Activated CD4-positive, alpha-beta T cell treated with anti-CD3 and anti-CD28 coated beads, Interleukin-2, amount 50 U/mL, for 24 hours (primary cell): Measurements from ENCODE around the gene MAML3.

Experiments used
- DNase-seq, 2 donors: peaks; one replicate each; pipeline ENCODE4 v3.0.0-alpha.2; 2020; ENCODE audit warnings: low read depth in 1 of 2, low spot score in 1 of 2

The MAML3 gene

DNA sequence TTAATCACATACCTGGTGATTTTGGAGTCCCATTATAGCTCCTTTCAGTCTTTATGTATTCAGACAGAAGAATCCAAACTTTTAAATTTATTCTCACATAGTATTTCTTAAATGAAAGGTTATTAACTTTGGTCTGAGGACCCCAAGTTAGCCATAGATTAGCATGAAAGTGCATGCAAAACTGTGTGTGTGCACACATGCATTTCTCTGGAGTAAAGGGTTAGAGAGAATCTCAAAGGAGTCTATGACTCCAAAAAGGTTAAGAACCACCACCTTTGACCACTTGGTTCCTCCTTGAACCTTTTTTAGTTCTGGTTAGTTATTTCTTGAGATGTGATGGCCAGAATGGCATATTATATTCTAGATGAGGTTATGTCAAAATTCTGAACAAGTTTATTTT, 386.4 kb downstream of the MAML3 start:
- no peak for DNase-seq

DNA sequence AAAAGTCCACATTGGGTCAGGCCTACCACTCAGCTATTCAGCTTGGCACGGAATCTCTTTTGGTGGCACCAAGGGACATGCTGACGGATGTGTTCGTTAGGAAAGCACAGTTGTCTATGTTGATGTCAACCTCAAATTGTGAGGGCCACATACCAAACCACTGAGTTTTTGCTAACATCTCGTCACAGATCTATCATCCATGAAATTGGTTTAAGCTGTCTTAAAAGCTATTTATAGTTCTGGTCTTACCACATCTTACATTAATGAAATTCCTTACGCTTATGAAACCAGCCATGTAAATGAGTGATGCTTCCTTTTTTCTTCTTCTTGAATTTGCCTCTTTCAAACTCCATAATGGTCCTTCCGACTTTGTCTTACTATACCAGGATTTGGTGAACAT, 386.8 kb downstream of the MAML3 start:
- no peak for DNase-seq

DNA sequence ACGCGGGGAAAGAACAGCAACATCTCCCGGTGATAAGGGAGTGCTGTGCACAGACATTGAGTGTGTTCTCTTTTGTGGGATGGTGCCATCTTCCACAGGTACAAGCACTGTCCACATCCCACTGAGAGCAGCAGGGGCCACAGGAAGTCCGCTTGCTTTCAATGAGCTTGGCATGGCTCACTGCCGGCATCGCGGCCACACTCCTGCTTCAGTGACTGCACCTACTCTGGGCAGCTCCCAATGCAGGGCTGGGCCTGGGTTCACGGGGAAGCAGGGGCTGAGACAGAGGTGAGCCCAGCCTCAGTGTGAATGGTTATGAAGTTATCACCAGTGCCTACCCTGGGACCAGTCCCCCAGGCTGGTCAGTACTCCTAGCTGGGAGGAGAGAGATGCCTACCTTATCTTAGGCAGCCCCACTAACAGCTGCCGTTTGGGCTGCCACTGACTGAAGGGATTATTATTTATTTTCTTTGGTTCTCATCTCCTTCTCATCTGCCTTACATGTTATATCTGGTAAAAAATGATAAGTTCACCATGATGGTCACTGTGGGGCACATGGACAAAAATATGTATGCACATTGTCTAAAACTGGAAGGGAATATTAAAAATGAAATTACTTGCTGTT, 389.2 kb downstream of the MAML3 start:
- no peak for DNase-seq

DNA sequence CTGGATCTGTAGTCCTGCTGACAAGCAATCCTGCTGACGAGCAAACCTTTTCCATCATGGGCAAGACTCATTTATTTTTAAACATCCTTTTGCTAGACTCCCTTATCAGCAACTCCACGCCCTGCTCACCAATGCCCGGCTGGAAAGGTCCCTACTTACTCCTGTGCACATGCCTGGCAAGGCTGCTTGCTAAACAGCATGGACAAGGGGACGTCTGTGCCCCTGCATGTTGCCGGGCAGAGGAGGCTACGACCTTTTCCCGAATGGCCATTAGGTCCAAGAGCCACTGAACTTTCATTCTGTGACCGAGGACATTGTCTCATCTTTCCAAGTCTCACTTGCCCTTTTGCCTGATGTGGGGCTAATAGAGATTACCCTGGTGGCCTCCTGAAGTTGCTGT, 389.8 kb downstream of the MAML3 start:
- DNase-seq = no peak

DNA sequence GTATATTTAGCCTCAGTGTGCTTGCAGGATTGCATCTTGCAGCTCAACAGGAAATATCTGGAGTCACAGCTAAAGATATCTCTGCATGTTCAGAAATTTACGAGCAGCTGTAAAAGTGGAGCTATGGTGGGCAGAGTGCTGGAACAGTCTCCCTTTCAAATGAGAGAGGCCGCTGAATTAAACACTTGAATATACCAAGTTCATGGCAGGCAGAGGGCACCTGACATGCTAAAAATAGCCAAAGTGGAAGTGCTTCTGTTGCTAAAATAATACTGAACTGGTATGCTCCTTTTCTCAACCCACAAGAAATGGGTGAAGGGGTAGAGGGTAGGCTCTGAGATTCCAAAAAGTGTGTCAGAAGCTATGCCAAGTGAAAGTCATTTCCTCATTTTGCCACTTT, 390.3 kb downstream of the MAML3 start:
- DNase-seq = no peak

DNA sequence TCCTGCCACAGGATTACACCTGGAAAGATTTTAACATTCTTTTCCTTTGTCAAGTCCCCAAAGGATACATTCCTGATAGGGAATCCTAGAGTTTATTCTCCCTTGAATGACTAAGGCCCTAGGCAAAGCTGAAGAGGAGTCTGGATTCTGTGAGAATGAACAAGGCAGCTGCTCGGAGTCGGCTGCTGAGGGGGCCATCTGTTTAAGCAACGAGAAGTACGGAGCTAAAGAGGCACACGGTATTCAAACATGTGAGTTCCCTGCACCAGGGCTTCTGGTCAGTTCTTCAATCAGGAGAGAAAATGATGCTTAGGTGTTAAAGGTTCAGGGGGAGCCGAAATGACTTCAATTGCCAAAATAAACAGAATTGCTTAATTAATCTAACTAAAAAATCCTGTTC, 390.8 kb downstream of the MAML3 start:
- DNase-seq = no peak

DNA sequence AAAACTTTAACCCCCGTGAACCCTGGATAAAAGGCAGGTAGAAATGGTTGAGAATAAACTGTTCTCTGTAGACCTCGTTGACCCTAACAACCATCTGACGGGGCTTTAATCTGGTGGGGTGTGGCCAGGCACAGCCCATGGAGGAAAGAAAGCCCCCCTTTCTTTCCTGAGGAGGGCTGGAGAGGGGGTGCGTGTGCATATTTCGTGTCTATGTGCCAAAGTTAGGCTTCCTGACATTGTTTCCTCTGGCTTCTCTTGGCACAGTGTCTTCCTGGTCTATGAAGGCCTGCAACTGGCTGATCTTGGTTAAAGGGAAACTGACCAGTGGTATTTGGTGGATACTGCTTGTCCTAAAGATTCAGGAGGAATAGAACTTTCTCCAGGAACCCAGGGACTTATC, 391.3 kb downstream of the MAML3 start:
- no peak for DNase-seq

DNA sequence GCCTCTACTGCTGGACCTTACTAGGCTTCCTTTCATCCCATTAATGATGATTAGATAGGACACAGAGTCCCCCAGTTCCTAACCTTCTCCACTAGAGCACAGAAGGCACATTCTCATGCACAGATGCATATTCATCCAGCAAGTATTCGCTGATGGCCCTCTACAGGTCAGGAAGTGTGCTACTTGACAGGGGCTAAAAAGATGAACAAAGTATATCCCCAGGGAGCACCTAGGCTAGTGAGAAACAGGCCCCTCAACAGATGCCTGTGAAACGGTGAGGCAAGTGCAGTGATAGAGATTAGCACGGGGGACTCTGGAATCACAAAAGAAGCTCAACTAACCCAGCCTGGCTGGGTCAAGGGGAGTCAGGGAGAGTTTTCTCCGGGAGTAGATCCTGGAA, 392.5 kb downstream of the MAML3 start:
- DNase-seq = no peak

DNA sequence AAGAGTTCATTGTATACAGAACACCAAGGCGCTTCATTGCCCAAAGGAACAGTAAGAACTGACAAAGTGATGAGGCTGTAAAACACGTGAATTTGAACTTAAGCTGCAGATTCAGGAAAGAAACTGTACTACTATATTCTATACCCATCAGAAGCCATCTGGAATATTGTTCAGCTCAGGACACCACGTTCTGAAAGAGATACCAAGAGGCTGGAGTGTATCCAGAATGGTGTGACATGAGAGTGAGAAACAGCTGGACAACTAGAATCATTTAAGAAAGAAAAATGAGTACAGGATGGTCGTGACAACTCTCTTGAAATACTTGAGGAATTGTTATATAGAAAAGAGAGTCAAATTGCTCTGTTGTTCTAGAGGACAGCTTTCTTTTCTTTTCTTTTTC, 393.4 kb downstream of the MAML3 start:
- no peak for DNase-seq

DNA sequence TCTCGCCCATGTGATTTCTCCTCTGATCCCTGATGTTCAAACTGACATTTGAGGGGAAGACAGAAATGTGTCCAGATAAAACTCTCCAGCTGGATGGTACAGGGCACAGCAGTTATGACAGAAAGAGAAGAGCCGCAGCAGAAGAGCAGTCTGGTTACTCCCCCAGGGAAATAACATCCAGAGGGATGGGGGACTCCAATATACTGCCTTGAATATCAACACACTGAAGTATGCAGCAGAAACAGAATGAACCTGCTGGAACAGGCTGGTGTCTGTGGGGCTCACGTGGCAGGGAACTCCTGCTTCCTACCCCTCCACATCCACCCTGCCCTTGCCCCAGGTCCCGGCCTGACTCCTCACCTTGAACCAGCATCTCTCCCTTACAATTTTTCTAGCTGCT, 394.9 kb downstream of the MAML3 start:
- DNase-seq = no peak

DNA sequence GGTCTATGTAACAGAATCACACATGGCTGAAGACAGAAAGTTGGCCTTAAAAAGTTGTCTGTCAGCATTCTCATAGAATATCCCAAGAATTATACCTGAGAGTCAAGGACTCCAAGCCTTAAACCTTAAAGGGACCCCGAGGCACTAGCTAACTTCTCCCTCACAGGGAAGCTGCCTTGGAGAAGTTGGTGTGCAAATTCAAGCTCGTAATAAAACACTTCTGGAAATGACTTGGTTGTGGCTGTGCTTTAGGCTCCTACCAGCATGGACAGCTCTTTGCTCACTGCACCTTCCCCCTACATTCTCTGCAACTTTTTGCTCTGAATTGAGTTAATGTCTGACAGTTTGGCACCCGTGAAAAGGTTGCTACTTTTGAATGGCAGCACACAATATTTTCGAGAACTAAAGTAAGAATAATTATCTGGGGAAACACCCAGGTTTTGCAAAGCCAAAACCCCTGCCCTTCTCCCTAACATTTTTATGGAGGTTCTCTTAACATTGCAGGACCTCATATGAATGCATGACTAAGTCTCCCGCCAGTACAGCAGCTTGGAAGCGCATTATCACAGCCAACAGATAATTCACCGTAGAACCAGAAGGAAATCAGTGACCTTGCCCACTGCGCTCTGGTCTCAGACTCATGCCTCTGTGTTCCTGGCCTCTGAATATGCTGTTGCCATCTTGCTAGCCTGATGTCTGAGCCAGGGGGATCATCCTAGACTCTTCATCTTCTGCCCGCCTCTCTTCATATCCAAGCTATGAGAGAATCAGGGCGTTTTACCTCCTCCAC, 397.4 kb downstream of the MAML3 start:
- no peak for DNase-seq

DNA sequence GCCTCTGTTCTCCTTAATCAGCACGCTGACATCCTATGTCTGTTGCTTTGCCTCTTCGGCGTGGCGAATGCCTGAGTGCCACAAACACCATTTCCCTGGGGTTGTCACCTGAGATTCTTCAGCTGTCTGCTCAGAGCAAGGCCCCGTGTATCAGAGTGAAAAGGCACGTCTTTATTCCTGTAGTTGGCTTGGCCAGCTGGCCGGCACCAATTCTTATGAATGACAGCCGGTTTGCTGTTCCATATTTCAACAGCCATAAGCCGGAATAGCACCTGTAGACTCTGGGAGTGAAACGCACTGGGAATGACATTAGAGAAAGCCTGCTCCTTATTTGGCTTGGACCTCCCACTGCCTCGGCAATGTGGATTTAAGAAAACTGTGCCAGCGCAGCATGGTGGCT, 399.0 kb downstream of the MAML3 start:
- no peak for DNase-seq

DNA sequence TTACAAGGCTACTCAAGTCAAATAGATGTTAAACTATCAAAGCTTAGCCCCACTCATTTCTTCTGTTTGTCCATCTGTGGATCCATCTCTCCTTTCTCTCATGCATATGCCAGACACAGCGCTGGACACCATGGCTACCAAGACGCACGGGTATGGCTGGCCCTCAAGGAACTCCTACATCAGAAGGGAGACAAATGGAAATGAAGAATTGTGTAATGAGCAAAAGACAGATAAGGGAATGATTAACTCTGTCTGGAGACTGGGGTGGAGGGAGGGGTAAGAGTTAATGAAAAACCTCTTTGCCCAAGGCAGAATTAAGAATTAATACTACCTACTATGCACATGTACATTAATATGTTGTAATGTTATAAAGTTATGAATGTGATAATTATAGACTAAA, 400.3 kb downstream of the MAML3 start:
- DNase-seq = no peak

DNA sequence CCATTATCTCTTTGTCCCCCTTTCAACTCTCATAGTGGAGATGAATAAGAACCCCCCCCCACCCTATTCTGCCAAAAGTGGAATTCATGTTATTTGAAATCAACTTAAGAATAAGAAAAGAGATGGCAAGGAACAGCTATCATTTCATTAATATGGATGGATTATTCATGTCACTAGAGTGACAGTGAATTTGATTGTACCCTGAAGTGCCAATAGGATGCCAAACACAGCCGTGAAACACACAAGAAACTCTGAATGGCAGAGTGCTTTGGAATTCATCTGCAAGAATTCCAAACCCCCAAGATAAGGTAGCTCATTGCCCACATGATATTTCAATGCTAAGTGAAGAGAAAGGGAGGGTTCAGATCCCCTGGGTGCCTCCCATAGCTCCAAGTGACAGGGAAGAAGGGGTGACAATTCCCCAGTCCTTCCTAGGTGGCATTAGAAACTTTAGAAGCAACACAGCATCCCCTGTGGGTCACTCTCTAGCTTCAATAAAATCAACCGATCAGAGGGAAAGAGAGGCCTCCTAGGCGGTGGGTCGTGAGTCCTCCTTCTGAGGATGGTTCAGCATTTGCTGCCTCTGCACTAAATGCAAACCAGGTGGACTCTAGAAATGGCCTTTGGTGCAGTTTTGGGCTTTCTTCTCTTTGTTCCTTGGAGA, 404.0 kb downstream of the MAML3 start:
- no peak for DNase-seq

DNA sequence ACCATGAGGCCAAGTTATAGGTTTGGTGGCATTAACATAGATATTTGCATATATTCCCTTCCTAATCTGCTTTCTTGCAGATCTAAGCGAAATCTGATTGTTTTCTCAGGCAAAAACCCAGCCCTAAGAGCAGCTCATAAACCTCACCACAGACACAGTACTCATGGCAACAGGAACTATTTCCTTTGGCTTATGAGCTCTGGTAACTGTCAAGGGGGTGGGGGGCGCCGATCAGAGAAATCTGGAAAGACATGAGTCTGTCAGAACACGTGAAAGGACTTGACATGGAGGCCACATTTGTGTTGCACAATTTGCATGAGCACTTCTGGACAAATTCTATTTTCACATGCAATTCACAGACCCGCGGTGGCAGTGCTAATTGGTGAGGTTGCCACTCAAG, 404.6 kb downstream of the MAML3 start:
- no peak for DNase-seq

DNA sequence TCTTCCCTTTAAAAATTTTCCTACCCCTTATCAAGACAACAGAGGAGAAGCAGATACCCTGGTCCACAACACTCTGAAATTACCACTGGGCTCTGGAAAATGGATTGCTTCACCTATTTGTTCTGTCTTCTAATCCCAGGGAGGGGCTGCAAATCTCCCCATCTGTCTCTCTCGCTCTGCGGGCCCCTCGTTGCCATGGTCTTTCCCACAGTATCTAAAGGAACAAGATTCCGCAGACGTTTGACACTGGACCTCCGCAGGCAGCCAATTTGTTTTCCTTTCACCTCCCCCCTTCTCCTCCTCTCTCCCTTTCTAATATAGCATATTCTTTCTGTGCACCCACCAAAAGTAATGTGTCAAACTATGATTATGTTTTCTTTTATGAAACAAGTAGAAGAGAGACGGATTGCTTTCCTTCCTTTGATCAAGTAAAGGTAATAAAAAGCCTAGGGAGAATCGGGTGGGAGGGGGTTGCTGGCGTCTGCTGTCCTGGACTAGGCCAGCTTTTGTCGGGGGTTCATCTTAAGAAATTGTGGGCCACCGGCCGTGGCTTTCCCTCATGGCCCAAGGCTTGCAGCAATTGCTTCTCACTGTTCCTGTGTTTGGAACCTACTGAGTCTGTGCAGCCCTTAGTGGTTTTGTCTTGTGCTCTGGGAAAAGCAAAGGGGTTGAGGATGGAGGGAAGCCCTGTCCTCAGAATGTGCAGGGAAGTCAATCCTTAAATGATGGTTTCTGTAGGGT, 407.4 kb downstream of the MAML3 start:
- DNase-seq = no peak

DNA sequence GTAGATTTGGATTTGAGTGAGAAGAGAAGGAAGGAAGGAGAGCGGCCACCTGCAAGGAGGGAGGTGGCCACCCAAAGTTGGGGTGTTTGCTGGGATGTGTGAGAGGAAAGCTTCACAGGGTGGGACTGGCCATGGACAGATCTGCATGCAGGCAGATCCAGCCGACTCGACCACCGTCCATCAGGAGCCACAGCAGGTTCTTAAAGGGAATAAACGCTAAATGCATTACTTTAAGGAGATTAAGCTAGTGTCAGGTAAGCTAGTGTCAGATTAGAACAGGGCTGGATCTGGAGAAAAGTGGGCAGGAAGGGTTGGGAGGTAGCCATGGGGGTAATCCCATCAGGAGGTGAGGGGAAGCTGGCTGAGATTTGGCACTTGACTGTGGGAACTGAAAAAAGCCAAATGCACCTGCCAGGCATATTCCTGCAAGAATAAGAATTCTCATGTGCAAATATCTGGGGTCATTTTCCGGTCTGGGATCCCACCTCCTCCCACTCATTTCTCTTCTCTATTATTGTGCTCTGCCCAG, 408.8 kb downstream of the MAML3 start:
- no peak for DNase-seq

DNA sequence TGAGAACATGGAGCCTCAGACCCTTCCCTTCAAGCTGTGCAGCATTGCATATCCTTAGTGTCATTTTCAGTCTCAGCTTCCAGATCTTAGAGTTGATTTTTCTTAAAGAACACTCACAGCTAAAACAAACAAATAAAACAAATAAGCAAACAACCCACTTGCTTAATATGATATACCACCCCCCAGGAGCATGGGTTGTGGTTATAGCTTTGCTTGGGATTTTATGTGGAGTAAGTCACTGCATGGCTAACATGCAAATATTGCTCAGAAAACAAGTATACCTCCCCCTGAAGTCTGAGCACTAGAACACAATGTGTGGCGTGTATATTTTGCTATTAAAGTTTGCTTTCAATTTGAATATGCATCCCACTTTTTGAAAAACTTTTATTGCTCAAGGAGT, 409.8 kb downstream of the MAML3 start:
- DNase-seq = no peak

DNA sequence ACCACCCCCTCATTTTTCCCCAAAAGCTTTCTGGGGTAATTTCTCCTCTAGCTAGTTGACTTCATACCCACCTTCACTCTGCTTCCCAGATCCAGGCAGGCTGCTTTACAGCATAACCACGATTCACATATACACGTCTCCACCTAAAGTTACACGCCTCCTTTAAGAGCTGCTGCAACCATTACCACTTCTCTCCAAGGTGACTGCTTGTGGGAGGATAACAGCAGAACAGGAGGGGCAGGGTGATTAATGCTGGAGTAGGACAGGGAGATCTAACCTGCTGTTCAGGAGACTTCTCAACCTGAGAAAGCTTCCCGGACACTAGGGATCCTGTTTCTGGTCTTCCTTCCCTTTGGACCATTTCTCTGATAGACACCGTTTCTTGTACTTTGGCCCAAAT, 411.0 kb downstream of the MAML3 start:
- no peak for DNase-seq

DNA sequence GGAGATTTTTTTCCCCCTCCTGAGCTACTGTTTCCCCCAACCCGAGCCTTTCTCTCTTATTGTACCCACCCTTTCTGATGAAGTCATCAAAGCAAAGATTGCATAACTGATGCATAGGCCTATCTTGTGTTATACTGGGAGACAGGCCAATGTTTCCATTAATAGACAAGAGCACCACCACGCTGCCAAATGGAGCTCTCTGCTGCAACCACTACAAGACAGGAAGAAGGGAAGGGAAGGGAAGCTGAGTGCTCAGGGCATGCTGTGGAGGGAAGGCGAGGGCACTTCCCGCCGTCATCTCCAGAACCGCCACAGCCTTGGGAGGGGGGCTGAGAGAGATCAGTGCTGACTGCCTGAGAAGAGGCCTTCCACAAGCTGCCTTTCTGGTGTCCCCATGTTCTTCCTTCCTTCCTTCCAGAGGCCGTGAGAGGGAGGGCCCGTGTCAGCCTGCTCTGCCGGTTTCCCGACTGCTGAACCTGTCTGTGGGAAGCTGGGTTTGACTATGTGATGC, 413.4 kb downstream of the MAML3 start:
- no peak for DNase-seq

DNA sequence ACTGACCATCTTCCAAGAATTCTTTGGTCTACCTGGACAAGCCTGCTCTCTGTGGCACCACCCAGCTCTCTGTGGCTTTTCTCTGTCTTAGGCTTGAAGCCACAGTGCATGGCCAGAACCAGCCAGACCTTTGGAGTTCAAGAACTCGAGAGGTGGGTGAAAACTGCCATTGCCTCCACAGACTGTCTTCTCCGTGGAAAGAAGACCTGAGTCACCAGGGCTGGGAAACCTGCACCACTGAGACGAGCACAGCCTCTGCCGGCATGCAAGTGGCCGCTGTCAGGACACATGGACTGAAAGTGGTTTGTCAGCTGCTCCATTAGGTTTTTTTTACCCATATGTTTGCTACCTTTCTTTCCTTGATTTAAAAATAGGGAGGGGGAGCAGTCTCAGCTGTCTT, 413.9 kb downstream of the MAML3 start:
- DNase-seq = no peak
